Gastrocnemius medialis (tissue), 4 donors: Measurements from ENCODE around the gene SIRT6. TPM values are rescaled to one million over a fixed set of nuclear protein-coding genes. Genes with fewer than 3 reads are reported as not detected.

Source experiments
- ATAC-seq, 2 donors: fragments of 150-250 bp; one replicate each; pipeline ENCODE4 v1.9.1; 2016
- DNase-seq, 2 donors: peaks; one replicate each; pipeline ENCODE4 v3.0.0-alpha.2; 2019
- H3K27ac ChIP-seq, 4 donors: fragments of 200-600 bp; sonication (generic); 1 replicate in 1 of 4; 2 replicates in 3 of 4; pipeline ENCODE4 v1.5.1; 2016 to 2018; ENCODE audit warnings: mild to moderate bottlenecking in 2 of 4, moderate library complexity in 1 of 4
- H3K27me3 ChIP-seq, 3 donors: fragments of 200-600 bp; sonication (generic) in 2 of 3; 1 replicate in 1 of 3; 2 replicates in 2 of 3; pipeline versions ENCODE4 v1.5.1 to v1.6.0; 2016 to 2019; ENCODE audit warnings: mild to moderate bottlenecking in 1 of 3, moderate library complexity in 1 of 3
- H3K36me3 ChIP-seq, 2 donors: fragments of 200-600 bp; sonication (generic) in 1 of 2; one replicate each; pipeline ENCODE4 v1.5.1; 2017 to 2018
- H3K4me1 ChIP-seq, 2 donors: fragments of 200-600 bp; sonication (generic) in 1 of 2; one replicate each; pipeline ENCODE4 v1.5.1; 2016 to 2017; ENCODE audit warnings: mild to moderate bottlenecking in 2 of 2
- H3K4me3 ChIP-seq, 4 donors: fragments of 200-600 bp; sonication (generic) in 3 of 4; 1 replicate in 1 of 4; 2 replicates in 3 of 4; pipeline ENCODE4 v1.5.1; 2016 to 2019; ENCODE audit warnings: mild to moderate bottlenecking in 2 of 4
- H3K9me3 ChIP-seq, 3 donors: fragments of 200-600 bp; sonication (generic) in 2 of 3; 1 replicate in 1 of 3; 2 replicates in 2 of 3; pipeline ENCODE4 v1.5.1; 2016 to 2019
- CTCF ChIP-seq, 5 experiments: fragments of 450-650 bp in 3 of 5; fragments of 200-600 bp in 2 of 5; sonication (generic) in 2 of 5; IDR thresholded peaks in 4 of 5; conservative IDR thresholded peaks in 1 of 5; 1 replicate in 4 of 5; 2 replicates in 1 of 5; pipeline ENCODE4 v1.5.1; 2016 to 2019; ENCODE audit warnings: antibody characterized with exemption in 5 of 5, mild to moderate bottlenecking in 3 of 5, moderate library complexity in 3 of 5
- POLR2A ChIP-seq, 2 donors: fragments of 450-650 bp; IDR thresholded peaks; one replicate each; pipeline ENCODE4 v1.6.1; 2017; ENCODE audit warnings: antibody characterized with exemption in 2 of 2, mild to moderate bottlenecking in 2 of 2, moderate library complexity in 2 of 2
- in situ Hi-C, 4 donors: fragments of 200-750 bp; cut with MboI; loops; one replicate each; pipeline versions ENCODE4 v1.15.0 to v1.8.0; 2017; ENCODE audit warnings: low sequenced_read_pairs in 4 of 4
- intact Hi-C: fragments of 100-400 bp; cut with DNase I; formaldehyde crosslinking; loops from one replicate; pipeline ENCODE4 v1.15.1; 2023; ENCODE audit warnings: low total_unique reads
- total RNA-seq, 4 donors: library from RNA; depleted of rRNA; stranded (reverse); fragments of >200 nt; gene quantifications; one replicate each; pipeline versions ENCODE4 v1.1.0 to v1.2.3, GENCODE V29; 2016

SIRT6 gene
- total RNA-seq, 4 donors from 2014 or later = 11.7 to 25.7 (median 13.7) TPM

- Histone ChIP-seq H3K4me3 (no peak overlapping the region), H3K27ac (no peak overlapping the region), H3K4me1 (no peaks in the 10 kb centered on the region), H3K36me3 (no peaks in the 10 kb centered on the region), H3K27me3 (peaks cover 49 to 54% (median 50%) of the 10 kb centered on the region in 3 donors), H3K9me3 (no peaks in the 10 kb centered on the region)
- intact Hi-C loops = no loop called here
- ATAC-seq (no peak), DNase-seq (no peak)
- in situ Hi-C loops = no loop called here
- TF ChIP-seq POLR2A (IDR thresholded peaks at IDR 0.05) = no peak
- TF ChIP-seq CTCF (IDR thresholded peaks at IDR 0.05 in 4 of 5, conservative IDR thresholded peaks at IDR 0.05 in 1 of 5) = no peak
Measured at GRCh38 chr19:4199699-4200293, 17.4 kb upstream of the SIRT6 start.

GRCh38 chr19:4198467-4199126 is 16.2 kb upstream of the SIRT6 start:
- Histone ChIP-seq H3K4me3 (no peak overlapping the region), H3K9me3 (no peaks in the 10 kb centered on the region), H3K4me1 (no peaks in the 10 kb centered on the region), H3K27me3 (peaks cover 54 to 60% (median 55%) of the 10 kb centered on the region in 3 donors), H3K36me3 (no peaks in the 10 kb centered on the region), H3K27ac (no peak overlapping the region)
- in situ Hi-C loops = no loop called here
- intact Hi-C loops = no loop called here
- DNase-seq (no peak), ATAC-seq (no peak)
- TF ChIP-seq CTCF (IDR thresholded peaks at IDR 0.05 in 4 of 5, conservative IDR thresholded peaks at IDR 0.05 in 1 of 5) = no peak
- no peak for TF ChIP-seq POLR2A (IDR thresholded peaks at IDR 0.05)

- in situ Hi-C loops = no loop called here
- DNase-seq (no peak), ATAC-seq (no peak)
- H3K4me1 ChIP-seq = no peaks in the 10 kb centered on the region
- H3K36me3 ChIP-seq = no peaks in the 10 kb centered on the region
- H3K9me3 ChIP-seq = no peaks in the 10 kb centered on the region
- H3K4me3 ChIP-seq = no peak overlapping the region
- TF ChIP-seq CTCF (IDR thresholded peaks at IDR 0.05 in 4 of 5, conservative IDR thresholded peaks at IDR 0.05 in 1 of 5) (no peak), POLR2A (IDR thresholded peaks at IDR 0.05) (no peak)
- peaks cover 54 to 60% (median 57%) of the 10 kb centered on the region in 3 donors for H3K27me3 ChIP-seq
- intact Hi-C loops = no loop called here
- H3K27ac ChIP-seq = no peak overlapping the region
Measured at GRCh38 chr19:4197625-4198466, 15.5 kb upstream of the SIRT6 start.

GRCh38 chr19:4197228-4197624 is 14.9 kb upstream of the SIRT6 start:
- in situ Hi-C loops = no loop called here
- no peaks in the 10 kb centered on the region for H3K9me3 ChIP-seq
- TF ChIP-seq CTCF (IDR thresholded peaks at IDR 0.05 in 4 of 5, conservative IDR thresholded peaks at IDR 0.05 in 1 of 5) = no peak
- no peak for TF ChIP-seq POLR2A (IDR thresholded peaks at IDR 0.05)
- H3K36me3 ChIP-seq = no peaks in the 10 kb centered on the region
- intact Hi-C loops = no loop called here
- H3K27me3 ChIP-seq = peaks cover 54 to 60% (median 57%) of the 10 kb centered on the region in 3 donors
- no peak overlapping the region for H3K4me3 ChIP-seq
- ATAC-seq (no peak), DNase-seq (no peak)
- H3K4me1 ChIP-seq = no peaks in the 10 kb centered on the region
- no peak overlapping the region for H3K27ac ChIP-seq
